Left ventricle myocardium inferior (tissue), 1 donor: ENCODE data around the gene PAK2. TPM values are rescaled to one million over a fixed set of nuclear protein-coding genes. Genes with fewer than 3 reads are reported as not detected.

Experiments
- DNase-seq: peaks from one replicate; pipeline ENCODE4 v3.0.0-alpha.2; 2020
- H3K27ac ChIP-seq: fragments of 200-600 bp; replicated peaks from 2 replicates; pipeline ENCODE4 v1.8.0; 2021
- H3K27me3 ChIP-seq: fragments of 200-600 bp; 2 replicates; pipeline ENCODE4 v1.8.0; 2021; ENCODE audit warnings: low read depth
- H3K36me3 ChIP-seq: fragments of 200-600 bp; 2 replicates; pipeline ENCODE4 v1.8.0; 2021
- H3K4me1 ChIP-seq: fragments of 200-600 bp; 2 replicates; pipeline ENCODE4 v1.8.0; 2021
- H3K4me3 ChIP-seq: fragments of 200-600 bp; 2 replicates; pipeline ENCODE4 v1.8.0; 2021; ENCODE audit warnings: mild to moderate bottlenecking, moderate library complexity
- H3K9me3 ChIP-seq: fragments of 200-600 bp; replicated peaks from 2 replicates; pipeline ENCODE4 v1.8.0; 2021
- CTCF ChIP-seq: fragments of 200-600 bp; IDR thresholded peaks from 2 replicates; pipeline ENCODE4 v1.8.0; 2021; ENCODE audit warnings: antibody characterized with exemption, mild to moderate bottlenecking, borderline replicate concordance
- intact Hi-C: fragments of 100-400 bp; cut with micrococcal nuclease; formaldehyde crosslinking; loops from one replicate; pipeline ENCODE4 v1.11.0; 2022
- total RNA-seq: library from RNA; stranded (reverse); fragmentation: NEBNext Ultra II Directional; extraction: Animal tissue kit (Norgen Biotek cat#: 25700); gene quantifications from one replicate; pipeline ENCODE4 v1.2.1, GENCODE V29; 2021
- donor health status: DM: no; HTN: yes; CAD: no; lungs with severe emphysema.

Gene PAK2
- total RNA-seq, 1 donor from 2014 or later = 45.7 TPM

GRCh38 chr3:196789885-196790359 lies 50.3 kb downstream of the PAK2 start:
- H3K4me1 ChIP-seq = peaks cover 19% of the 10 kb centered on the region
- no peaks in the 10 kb centered on the region for H3K27me3 ChIP-seq
- no peak for TF ChIP-seq CTCF
- H3K4me3 ChIP-seq = no peak overlapping the region
- DNase-seq = no peak
- no peaks in the 10 kb centered on the region for H3K9me3 ChIP-seq
- peaks cover 22% of the 10 kb centered on the region for H3K36me3 ChIP-seq
- H3K27ac ChIP-seq = no peak overlapping the region
- intact Hi-C loops = no loop called here

GRCh38 chr3:196790636-196791035 lies 51.0 kb downstream of the PAK2 start:
- TF ChIP-seq CTCF = no peak
- Histone ChIP-seq H3K9me3 (no peaks in the 10 kb centered on the region), H3K4me1 (peaks cover 19% of the 10 kb centered on the region), H3K27me3 (no peaks in the 10 kb centered on the region), H3K27ac (no peak overlapping the region), H3K36me3 (peaks cover 16% of the 10 kb centered on the region), H3K4me3 (no peak overlapping the region)
- DNase-seq = no peak
- intact Hi-C loops = no loop called here

- DNase-seq = no peak
- Histone ChIP-seq H3K36me3 (peaks cover 6% of the 10 kb centered on the region), H3K27me3 (no peaks in the 10 kb centered on the region), H3K9me3 (no peaks in the 10 kb centered on the region), H3K4me3 (no peak overlapping the region), H3K4me1 (peaks cover 19% of the 10 kb centered on the region), H3K27ac (no peak overlapping the region)
- no peak for TF ChIP-seq CTCF
- intact Hi-C loops = no loop called here
Observed at GRCh38 chr3:196792771-196793170, 53.1 kb downstream of the PAK2 start.

GRCh38 chr3:196793246-196793645 lies 53.6 kb downstream of the PAK2 start:
- H3K27ac ChIP-seq = no peak overlapping the region

GRCh38 chr3:196794467-196794866 lies 54.8 kb downstream of the PAK2 start:
- Histone ChIP-seq H3K27me3 (no peaks in the 10 kb centered on the region), H3K9me3 (no peaks in the 10 kb centered on the region), H3K4me3 (no peak overlapping the region), H3K27ac (no peak overlapping the region), H3K36me3 (peaks cover 6% of the 10 kb centered on the region), H3K4me1 (peaks cover 19% of the 10 kb centered on the region)
- intact Hi-C loops = no loop called here
- DNase-seq = no peak
- TF ChIP-seq CTCF = no peak

More at GRCh38 chr3:196793246-196793645, 53.6 kb downstream of the PAK2 start:
- no peak for DNase-seq
- intact Hi-C loops = no loop called here
- TF ChIP-seq CTCF = no peak
- peaks cover 19% of the 10 kb centered on the region for H3K4me1 ChIP-seq
- no peaks in the 10 kb centered on the region for H3K9me3 ChIP-seq
- peaks cover 6% of the 10 kb centered on the region for H3K36me3 ChIP-seq
- no peak overlapping the region for H3K4me3 ChIP-seq
- no peaks in the 10 kb centered on the region for H3K27me3 ChIP-seq

GRCh38 chr3:196796317-196796716 lies 56.7 kb downstream of the PAK2 start:
- no peak overlapping the region for H3K4me3 ChIP-seq
- H3K36me3 ChIP-seq = peaks cover 6% of the 10 kb centered on the region
- no peak for DNase-seq
- no peaks in the 10 kb centered on the region for H3K9me3 ChIP-seq
- intact Hi-C loops = no loop called here
- H3K27me3 ChIP-seq = no peaks in the 10 kb centered on the region
- H3K27ac ChIP-seq = no peak overlapping the region
- peaks cover 13% of the 10 kb centered on the region for H3K4me1 ChIP-seq
- TF ChIP-seq CTCF = no peak
